Activated naive CD8-positive, alpha-beta T cell treated with anti-CD3 and anti-CD28 coated beads for 36 hours (primary cell): Measurements from ENCODE around the gene LY6G6D. TPM values are rescaled to one million over a fixed set of nuclear protein-coding genes. Genes with fewer than 3 reads are reported as not detected.

Source experiments
- DNase-seq: peaks from one replicate; pipeline ENCODE4 v3.0.0; 2021
- H3K27ac Mint-ChIP-seq: one replicate; pipeline ENCODE4 v1.8.0; 2022; ENCODE audit warnings: mild to moderate bottlenecking, moderate library complexity, mixed read lengths
- H3K27me3 Mint-ChIP-seq: one replicate; pipeline ENCODE4 v1.8.0; 2022; ENCODE audit warnings: mild to moderate bottlenecking, mixed read lengths
- H3K36me3 Mint-ChIP-seq: one replicate; pipeline ENCODE4 v1.8.0; 2021; ENCODE audit warnings: mild to moderate bottlenecking, mixed read lengths
- H3K4me1 Mint-ChIP-seq: one replicate; pipeline ENCODE4 v1.8.0; 2021; ENCODE audit warnings: mixed read lengths
- H3K4me3 Mint-ChIP-seq: one replicate; pipeline ENCODE4 v1.8.0; 2022; ENCODE audit warnings: mild to moderate bottlenecking, moderate library complexity, mixed read lengths
- H3K9me3 Mint-ChIP-seq: one replicate; pipeline ENCODE4 v1.8.0; 2022; ENCODE audit warnings: mixed read lengths
- total RNA-seq, 2 experiments: library from RNA; stranded (reverse); gene quantifications; one replicate each; pipeline ENCODE4 v1.2.3, GENCODE V29; 2021

LY6G6D gene
- total RNA-seq, 2 experiments from 2014 or later: not detected

GRCh38 chr6:31687860-31688693, 27.1 kb upstream of the LY6G6D start:
- H3K27me3 Mint-ChIP-seq: no peaks in the 10 kb centered on the region
- no peak overlapping the region for H3K27ac Mint-ChIP-seq
- no peak for DNase-seq
- no peak overlapping the region for H3K4me3 Mint-ChIP-seq
- H3K4me1 Mint-ChIP-seq: peaks cover 2% of the 10 kb centered on the region
- H3K36me3 Mint-ChIP-seq: peaks cover 8% of the 10 kb centered on the region
- H3K9me3 Mint-ChIP-seq: no peaks in the 10 kb centered on the region

- DNase-seq: no peak
- H3K27ac Mint-ChIP-seq: peak overlapping the region; percentile 16
- H3K4me3 Mint-ChIP-seq: no peak overlapping the region
- H3K27me3 Mint-ChIP-seq: no peaks in the 10 kb centered on the region
- H3K36me3 Mint-ChIP-seq: peaks cover 11% of the 10 kb centered on the region
- peaks cover 2% of the 10 kb centered on the region for H3K4me1 Mint-ChIP-seq
- H3K9me3 Mint-ChIP-seq: no peaks in the 10 kb centered on the region
Measured at GRCh38 chr6:31689249-31690110, 25.7 kb upstream of the LY6G6D start.

- Mint-ChIP-seq H3K36me3 (peaks cover 11% of the 10 kb centered on the region), H3K4me3 (no peak overlapping the region), H3K4me1 (peaks cover 2% of the 10 kb centered on the region), H3K27ac (peak overlapping the region; percentile 40), H3K27me3 (no peaks in the 10 kb centered on the region), H3K9me3 (no peaks in the 10 kb centered on the region)
- no peak for DNase-seq
Measured at GRCh38 chr6:31690231-31691077, 24.7 kb upstream of the LY6G6D start.

GRCh38 chr6:31691078-31691463, 24.1 kb upstream of the LY6G6D start:
- DNase-seq: no peak
- Mint-ChIP-seq H3K27ac (no peak overlapping the region), H3K4me3 (no peak overlapping the region), H3K27me3 (no peaks in the 10 kb centered on the region), H3K36me3 (peaks cover 7% of the 10 kb centered on the region), H3K9me3 (no peaks in the 10 kb centered on the region), H3K4me1 (peaks cover 2% of the 10 kb centered on the region)

GRCh38 chr6:31691564-31692108, 23.5 kb upstream of the LY6G6D start:
- Mint-ChIP-seq H3K27me3 (no peaks in the 10 kb centered on the region), H3K4me3 (no peak overlapping the region), H3K36me3 (peaks cover 7% of the 10 kb centered on the region), H3K9me3 (no peaks in the 10 kb centered on the region), H3K27ac (no peak overlapping the region), H3K4me1 (peaks cover 2% of the 10 kb centered on the region)
- no peak for DNase-seq

GRCh38 chr6:31692353-31692752, 22.8 kb upstream of the LY6G6D start:
- DNase-seq: no peak
- no peak overlapping the region for H3K4me3 Mint-ChIP-seq
- no peaks in the 10 kb centered on the region for H3K27me3 Mint-ChIP-seq
- peaks cover 2% of the 10 kb centered on the region for H3K4me1 Mint-ChIP-seq
- no peak overlapping the region for H3K27ac Mint-ChIP-seq
- H3K36me3 Mint-ChIP-seq: peaks cover 7% of the 10 kb centered on the region
- H3K9me3 Mint-ChIP-seq: no peaks in the 10 kb centered on the region

GRCh38 chr6:31692886-31693285, 22.3 kb upstream of the LY6G6D start:
- no peak for DNase-seq
- peaks cover 7% of the 10 kb centered on the region for H3K36me3 Mint-ChIP-seq
- H3K9me3 Mint-ChIP-seq: no peaks in the 10 kb centered on the region
- H3K4me1 Mint-ChIP-seq: peaks cover 6% of the 10 kb centered on the region
- no peak overlapping the region for H3K27ac Mint-ChIP-seq
- H3K4me3 Mint-ChIP-seq: no peak overlapping the region
- no peaks in the 10 kb centered on the region for H3K27me3 Mint-ChIP-seq

- no peak overlapping the region for H3K4me3 Mint-ChIP-seq
- peaks cover 7% of the 10 kb centered on the region for H3K4me1 Mint-ChIP-seq
- DNase-seq: no peak
- no peaks in the 10 kb centered on the region for H3K9me3 Mint-ChIP-seq
- no peak overlapping the region for H3K27ac Mint-ChIP-seq
- H3K36me3 Mint-ChIP-seq: peaks cover 7% of the 10 kb centered on the region
- H3K27me3 Mint-ChIP-seq: no peaks in the 10 kb centered on the region
Measured at GRCh38 chr6:31693535-31693934, 21.6 kb upstream of the LY6G6D start.

GRCh38 chr6:31697555-31697954, 17.6 kb upstream of the LY6G6D start:
- peaks cover 18% of the 10 kb centered on the region for H3K4me1 Mint-ChIP-seq
- no peak overlapping the region for H3K27ac Mint-ChIP-seq
- H3K27me3 Mint-ChIP-seq: no peaks in the 10 kb centered on the region
- DNase-seq: no peak
- peaks cover 8% of the 10 kb centered on the region for H3K36me3 Mint-ChIP-seq
- no peaks in the 10 kb centered on the region for H3K9me3 Mint-ChIP-seq
- no peak overlapping the region for H3K4me3 Mint-ChIP-seq

GRCh38 chr6:31700740-31701401, 14.3 kb upstream of the LY6G6D start:
- H3K9me3 Mint-ChIP-seq: no peaks in the 10 kb centered on the region
- H3K27ac Mint-ChIP-seq: no peak overlapping the region
- no peak for DNase-seq
- peak overlapping the region; percentile 22 for H3K4me3 Mint-ChIP-seq
- no peaks in the 10 kb centered on the region for H3K27me3 Mint-ChIP-seq
- peaks cover 3% of the 10 kb centered on the region for H3K36me3 Mint-ChIP-seq
- H3K4me1 Mint-ChIP-seq: peaks cover 18% of the 10 kb centered on the region

- Mint-ChIP-seq H3K27ac (peak overlapping the region; percentile 95), H3K9me3 (no peaks in the 10 kb centered on the region), H3K4me1 (peaks cover 18% of the 10 kb centered on the region), H3K27me3 (no peaks in the 10 kb centered on the region), H3K4me3 (peak overlapping the region; percentile 97), H3K36me3 (peaks cover 3% of the 10 kb centered on the region)
- DNase-seq: no peak
Measured at GRCh38 chr6:31701666-31702404, 13.3 kb upstream of the LY6G6D start.

- DNase-seq: no peak
- Mint-ChIP-seq H3K27me3 (no peaks in the 10 kb centered on the region), H3K27ac (peak overlapping the region; percentile 95), H3K9me3 (no peaks in the 10 kb centered on the region), H3K36me3 (peaks cover 3% of the 10 kb centered on the region), H3K4me3 (peak overlapping the region; percentile 97), H3K4me1 (peaks cover 18% of the 10 kb centered on the region)
Measured at GRCh38 chr6:31702405-31702818, 12.7 kb upstream of the LY6G6D start.

GRCh38 chr6:31702819-31703716, 12.1 kb upstream of the LY6G6D start, which contains the start of gene ABHD16A:
ABHD16A (minus strand) TSS chr6:31703324; CDS start chr6:31703281, 43 bp downstream.
- H3K9me3 Mint-ChIP-seq: no peaks in the 10 kb centered on the region
- peak within 1 kb of the TSS; percentile 95 for H3K27ac Mint-ChIP-seq
- peak; percentile 98 for DNase-seq
- peaks cover 3% of the 10 kb centered on the region for H3K36me3 Mint-ChIP-seq
- H3K4me1 Mint-ChIP-seq: peaks cover 13% of the 10 kb centered on the region
- no peaks in the 10 kb centered on the region for H3K27me3 Mint-ChIP-seq
- peak within 1 kb of the TSS; percentile 97 for H3K4me3 Mint-ChIP-seq
